ENCODE results near the gene ENTHD1. TPM values are rescaled to one million over a fixed set of nuclear protein-coding genes. Genes with fewer than 3 reads are reported as not detected.

The ENTHD1 gene
- total RNA-seq, 2 experiments from 2014 or later: 0.34 TPM

DNA sequence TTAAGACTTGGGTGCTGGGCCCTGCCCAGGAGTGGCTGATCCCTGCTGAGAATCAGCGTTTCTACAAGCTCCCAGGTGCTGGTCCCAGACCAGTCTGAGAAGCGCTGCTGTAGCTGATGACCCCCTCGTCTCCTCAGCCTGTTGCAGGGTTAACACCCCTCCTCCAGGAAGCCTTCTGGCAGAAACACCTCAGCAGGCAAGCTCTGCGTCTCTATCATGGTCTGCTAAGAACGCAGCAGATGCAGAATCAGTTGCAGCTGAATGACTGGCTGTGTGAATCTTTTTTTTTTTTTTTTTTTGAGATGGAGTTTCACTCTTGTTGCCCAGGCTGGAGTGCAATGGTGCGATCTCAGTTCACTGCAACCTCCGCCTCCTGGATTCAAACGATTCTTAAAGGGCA, 190.5 kb downstream of the ENTHD1 start:
- no peak overlapping the region for H3K4me3 Mint-ChIP-seq
- ChIA-PET POLR2A (interaction anchor here (0.7 kb wide), 1 partner anchor 88 kb away, joined by 3 read pairs; no protein-coding TSS in a partner anchor), CTCF (interaction anchor here (1.3 to 1.5 kb wide), 2 partner anchors 102 to 321 kb away, joined by 3 to 4 read pairs; no protein-coding TSS in a partner anchor)
- ATAC-seq: no peak
- intact Hi-C loops (cut with micrococcal nuclease): no loop called here
- H3K36me3 Mint-ChIP-seq (ENCODE audit: low read depth): no peaks in the 10 kb centered on the region
- TF ChIP-seq, protein P1, sequence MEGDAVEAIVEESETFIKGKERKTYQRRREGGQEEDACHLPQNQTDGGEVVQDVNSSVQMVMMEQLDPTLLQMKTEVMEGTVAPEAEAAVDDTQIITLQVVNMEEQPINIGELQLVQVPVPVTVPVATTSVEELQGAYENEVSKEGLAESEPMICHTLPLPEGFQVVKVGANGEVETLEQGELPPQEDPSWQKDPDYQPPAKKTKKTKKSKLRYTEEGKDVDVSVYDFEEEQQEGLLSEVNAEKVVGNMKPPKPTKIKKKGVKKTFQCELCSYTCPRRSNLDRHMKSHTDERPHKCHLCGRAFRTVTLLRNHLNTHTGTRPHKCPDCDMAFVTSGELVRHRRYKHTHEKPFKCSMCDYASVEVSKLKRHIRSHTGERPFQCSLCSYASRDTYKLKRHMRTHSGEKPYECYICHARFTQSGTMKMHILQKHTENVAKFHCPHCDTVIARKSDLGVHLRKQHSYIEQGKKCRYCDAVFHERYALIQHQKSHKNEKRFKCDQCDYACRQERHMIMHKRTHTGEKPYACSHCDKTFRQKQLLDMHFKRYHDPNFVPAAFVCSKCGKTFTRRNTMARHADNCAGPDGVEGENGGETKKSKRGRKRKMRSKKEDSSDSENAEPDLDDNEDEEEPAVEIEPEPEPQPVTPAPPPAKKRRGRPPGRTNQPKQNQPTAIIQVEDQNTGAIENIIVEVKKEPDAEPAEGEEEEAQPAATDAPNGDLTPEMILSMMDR (IDR thresholded peaks at IDR 0.05): no peak
- H3K27ac Mint-ChIP-seq: no peak overlapping the region
- H3K27me3 Mint-ChIP-seq: no peaks in the 10 kb centered on the region
- no peaks in the 10 kb centered on the region for H3K4me1 Mint-ChIP-seq (ENCODE audit: low read depth)
- no peak for DNase-seq
- no peaks in the 10 kb centered on the region for H3K9me3 Mint-ChIP-seq

DNA sequence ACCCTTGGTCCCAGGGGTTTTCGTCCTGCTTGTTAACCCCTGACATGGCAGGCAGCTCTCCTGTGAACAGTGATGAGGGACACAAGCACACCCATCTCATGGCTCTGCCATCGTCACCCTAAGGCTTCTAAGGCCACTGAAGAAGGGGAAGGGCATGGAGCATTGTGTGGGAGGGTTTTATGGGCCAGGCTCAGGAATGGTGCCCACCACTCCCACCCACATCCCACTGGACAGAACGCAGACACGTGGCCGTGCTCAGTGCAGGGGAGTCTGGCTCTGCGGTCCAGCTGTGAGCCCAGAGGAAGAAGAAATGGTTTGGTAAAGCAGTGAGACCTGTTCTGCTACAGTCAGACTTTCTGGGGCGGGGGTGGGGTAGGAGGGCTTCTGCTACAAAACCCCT, 193.0 kb downstream of the ENTHD1 start:
- CTCF ChIA-PET: no interaction called here
- Mint-ChIP-seq H3K4me1 (ENCODE audit: low read depth) (no peaks in the 10 kb centered on the region), H3K4me3 (no peak overlapping the region), H3K36me3 (ENCODE audit: low read depth) (no peaks in the 10 kb centered on the region), H3K27me3 (no peaks in the 10 kb centered on the region), H3K9me3 (no peaks in the 10 kb centered on the region), H3K27ac (no peak overlapping the region)
- intact Hi-C loops (cut with micrococcal nuclease): no loop called here
- DNase-seq (no peak), ATAC-seq (no peak)
- POLR2A ChIA-PET: no interaction called here
- TF ChIP-seq, protein P1 (IDR thresholded peaks at IDR 0.05): no peak

DNA sequence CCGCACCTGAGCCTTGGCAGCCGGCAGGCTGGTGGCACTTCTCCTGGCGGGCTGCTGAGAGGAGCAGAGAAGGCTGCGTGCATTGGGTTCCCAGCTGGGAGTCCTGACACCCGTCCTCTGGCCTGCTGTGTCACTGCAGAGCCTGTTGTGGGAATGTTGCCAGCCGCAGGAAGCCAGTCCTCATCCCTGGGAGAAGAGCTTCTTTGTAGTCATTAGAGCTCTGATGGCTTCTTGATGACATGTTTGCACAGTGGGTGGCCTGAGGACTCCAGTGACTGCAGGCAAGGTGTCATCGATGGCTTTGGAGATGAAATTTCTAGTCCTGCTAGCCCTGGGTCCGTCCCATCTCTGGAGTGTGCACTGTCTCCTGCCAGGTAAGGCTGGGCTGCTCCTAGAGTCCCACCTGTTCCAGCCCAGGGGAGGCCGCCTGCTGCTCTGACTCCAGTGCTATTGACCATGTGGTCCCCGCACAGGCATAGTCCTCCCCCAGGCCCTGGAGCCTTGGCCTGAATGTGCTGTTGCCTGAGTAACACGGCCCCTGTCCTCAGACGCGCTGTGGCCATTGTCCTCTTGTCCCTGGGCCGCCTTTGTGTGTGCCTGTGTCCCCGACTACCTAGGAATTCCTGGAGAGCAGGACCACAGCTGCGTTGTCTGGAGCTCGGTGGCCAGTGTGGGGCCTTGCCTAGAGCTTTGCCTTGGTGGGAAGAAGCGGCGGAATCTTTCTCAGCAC, 193.8 kb downstream of the ENTHD1 start:
- H3K27me3 Mint-ChIP-seq: no peaks in the 10 kb centered on the region
- TF ChIP-seq, protein P1 (IDR thresholded peaks at IDR 0.05): no peak
- H3K9me3 Mint-ChIP-seq: no peaks in the 10 kb centered on the region
- H3K4me1 Mint-ChIP-seq (ENCODE audit: low read depth): no peaks in the 10 kb centered on the region
- no peaks in the 10 kb centered on the region for H3K36me3 Mint-ChIP-seq (ENCODE audit: low read depth)
- ChIA-PET POLR2A (no interaction called here), CTCF (no interaction called here)
- no peak overlapping the region for H3K27ac Mint-ChIP-seq
- ATAC-seq (no peak), DNase-seq (no peak)
- intact Hi-C loops (cut with micrococcal nuclease): no loop called here
- no peak overlapping the region for H3K4me3 Mint-ChIP-seq

GRCh38 chr22:39697790-39698430, 195.7 kb downstream of the ENTHD1 start:
- no peak overlapping the region for H3K4me3 Mint-ChIP-seq
- no peaks in the 10 kb centered on the region for H3K9me3 Mint-ChIP-seq
- H3K27ac Mint-ChIP-seq: no peak overlapping the region
- no peaks in the 10 kb centered on the region for H3K36me3 Mint-ChIP-seq (ENCODE audit: low read depth)
- DNase-seq (no peak), ATAC-seq (no peak)
- TF ChIP-seq, protein P1 (IDR thresholded peaks at IDR 0.05): no peak
- intact Hi-C loops (cut with micrococcal nuclease): no loop called here
- CTCF ChIA-PET: no interaction called here
- POLR2A ChIA-PET: no interaction called here
- no peaks in the 10 kb centered on the region for H3K4me1 Mint-ChIP-seq (ENCODE audit: low read depth)
- H3K27me3 Mint-ChIP-seq: peaks cover 2% of the 10 kb centered on the region

DNA sequence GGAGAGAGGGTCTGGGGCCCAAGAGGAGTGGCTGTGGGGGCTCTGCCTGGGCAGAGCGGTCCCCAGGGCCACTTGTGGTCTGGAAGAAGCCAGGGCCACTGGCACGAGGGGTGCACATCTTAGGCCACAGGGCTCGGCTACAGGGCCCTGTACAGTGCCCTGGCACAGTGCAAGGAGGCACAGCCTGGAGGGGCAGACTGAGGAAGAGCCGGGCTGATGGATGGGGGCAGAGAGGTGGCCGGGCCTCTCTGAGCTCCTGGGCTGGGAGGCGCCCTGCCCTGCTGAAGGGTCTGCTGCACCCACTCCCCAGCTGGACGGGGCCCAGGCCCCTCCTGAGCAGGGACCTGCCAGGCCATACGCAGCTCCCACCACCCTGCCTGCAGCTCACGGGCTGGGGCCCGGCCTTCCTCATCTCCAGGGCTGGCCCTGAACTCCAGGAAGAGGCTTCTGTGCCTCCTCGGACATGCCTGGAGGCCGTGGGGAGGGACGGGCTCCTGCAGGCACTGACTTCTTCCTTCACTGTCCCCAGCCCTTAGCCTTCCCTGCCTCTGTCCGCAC, 199.5 kb downstream of the ENTHD1 start:
- Mint-ChIP-seq H3K4me1 (ENCODE audit: low read depth) (peaks cover 6% of the 10 kb centered on the region), H3K27ac (no peak overlapping the region), H3K27me3 (peaks cover 21% of the 10 kb centered on the region), H3K36me3 (ENCODE audit: low read depth) (no peaks in the 10 kb centered on the region), H3K4me3 (no peak overlapping the region), H3K9me3 (no peaks in the 10 kb centered on the region)
- ChIA-PET POLR2A (no interaction called here), CTCF (no interaction called here)
- ATAC-seq (no peak), DNase-seq (no peak)
- intact Hi-C loops (cut with micrococcal nuclease): no loop called here
- TF ChIP-seq, protein P1 (IDR thresholded peaks at IDR 0.05): no peak
